NCI-H2107 treated with DMSO at 0.1 percent for 48 hours (cell line): Measurements from ENCODE around the gene GPR146.

Experiments
- DNase-seq: peaks from one replicate; lab custom pipeline; 2025; ENCODE audit not compliant: unreplicated experiment; lab: John Stamatoyannopoulos, UW

Gene GPR146

GRCh38 chr7:1090686-1091643, 46.6 kb downstream of the GPR146 start:
- no peak for DNase-seq

- DNase-seq: no peak
These were observed 47.3 kb downstream of the GPR146 start for GRCh38 chr7:1091644-1092027.

- no peak for DNase-seq
These were observed 47.9 kb downstream of the GPR146 start for GRCh38 chr7:1092161-1092632.

- DNase-seq: no peak
These were observed 48.6 kb downstream of the GPR146 start for GRCh38 chr7:1092806-1093501.

GRCh38 chr7:1093502-1093843, 49.1 kb downstream of the GPR146 start:
- no peak for DNase-seq

GRCh38 chr7:1093916-1094508, 49.7 kb downstream of the GPR146 start:
- DNase-seq: no peak

GRCh38 chr7:1094870-1095269, 50.5 kb downstream of the GPR146 start:
- no peak for DNase-seq

- no peak for DNase-seq
These were observed 51.3 kb downstream of the GPR146 start for GRCh38 chr7:1095621-1096155.

GRCh38 chr7:1096156-1097119, 52.1 kb downstream of the GPR146 start:
- DNase-seq: no peak

- no peak for DNase-seq
These were observed 52.8 kb downstream of the GPR146 start for GRCh38 chr7:1097120-1097504.

GRCh38 chr7:1098243-1099153, 54.2 kb downstream of the GPR146 start:
- DNase-seq: no peak

- no peak for DNase-seq
These were observed 54.8 kb downstream of the GPR146 start for GRCh38 chr7:1099154-1099542.

- no peak for DNase-seq
These were observed 55.3 kb downstream of the GPR146 start for GRCh38 chr7:1099637-1100036.

GRCh38 chr7:1100386-1100785, 56.0 kb downstream of the GPR146 start:
- DNase-seq: no peak

- peak; percentile 73 for DNase-seq
These were observed 56.7 kb downstream of the GPR146 start for GRCh38 chr7:1100834-1101562.

GRCh38 chr7:1101563-1102431, 57.5 kb downstream of the GPR146 start:
- no peak for DNase-seq

GRCh38 chr7:1103009-1103788, 58.9 kb downstream of the GPR146 start:
- DNase-seq: no peak
